Cardiac muscle cell (in vitro differentiated cells and primary cell): ENCODE results near the gene FAM219B. TPM values are rescaled to one million over a fixed set of nuclear protein-coding genes. Genes with fewer than 3 reads are reported as not detected.
"Not testable (repeated sequence)": the region's sequence is repeated elsewhere in the genome, so short reads cannot be mapped to it uniquely, and the experiment has no call there.

ENCODE experiments used
- DNase-seq, 2 donors: peaks; one replicate each; pipeline versions ENCODE4 v3.0.0 to v3.0.0-alpha.2; 2010 to 2017; ENCODE audit warnings: low read depth in 1 of 2, low spot score in 1 of 2
- H3K27ac ChIP-seq: fragments of 200-600 bp; sonication (generic); 2 replicates; pipeline ENCODE4 v1.5.1; 2016
- H3K27me3 ChIP-seq: fragments of 200-600 bp; sonication (generic); 2 replicates; pipeline ENCODE4 v1.6.0; 2016; ENCODE audit warnings: control low read depth
- H3K36me3 ChIP-seq: fragments of 200-600 bp; sonication (generic); 2 replicates; pipeline ENCODE4 v1.5.1; 2016; ENCODE audit warnings: control low read depth
- H3K4me1 ChIP-seq: fragments of 200-600 bp; sonication (generic); 2 replicates; pipeline ENCODE4 v1.8.1; 2017; ENCODE audit warnings: low read depth, mild to moderate bottlenecking, mixed run types
- H3K4me3 ChIP-seq: fragments of 200-600 bp; sonication (generic); 2 replicates; pipeline ENCODE4 v1.5.1; 2016; ENCODE audit warnings: mild to moderate bottlenecking
- H3K9me3 ChIP-seq: fragments of 200-600 bp; sonication (generic); 2 replicates; pipeline ENCODE4 v1.5.1; 2017; ENCODE audit warnings: low read depth, mild to moderate bottlenecking, control low read depth
- CTCF ChIP-seq: IDR thresholded peaks from 2 replicates; pipeline ENCODE4 v1.5.1; 2012; ENCODE audit warnings: low read depth, mild to moderate bottlenecking, low read length
- polyA plus RNA-seq: library from polyadenylated mRNA; unstranded; fragments of >200 nt; fragmentation: Nextera tagmentation; extraction: Ambion mirVana; gene quantifications from 2 replicates; pipeline ENCODE4 v1.2.1, GENCODE V29; 2016
- total RNA-seq: library from RNA; depleted of rRNA; stranded (reverse); fragments of >200 nt; gene quantifications from 2 replicates; pipeline ENCODE4 v1.2.3, GENCODE V29; 2016

Gene FAM219B
- total and polyA plus RNA-seq, 2 experiments from 2014 or later = 107 to 168 TPM

GRCh38 chr15:74950078-74950908 is 43.6 kb upstream of the FAM219B start:
- Histone ChIP-seq H3K4me3 (no peak overlapping the region), H3K36me3 (no peaks in the 10 kb centered on the region), H3K27me3 (no peaks in the 10 kb centered on the region), H3K9me3 (no peaks in the 10 kb centered on the region), H3K27ac (no peak overlapping the region), H3K4me1 (peaks cover 15% of the 10 kb centered on the region)
- DNase-seq = peak; percentile 78 to 80
- TF ChIP-seq CTCF = peak; percentile 100

- no peaks in the 10 kb centered on the region for H3K27me3 ChIP-seq
- DNase-seq = peak; percentile 96 to 98
- no peak for TF ChIP-seq CTCF
- peak within 1 kb of the TSS; percentile 96 for H3K27ac ChIP-seq
- no peaks in the 10 kb centered on the region for H3K9me3 ChIP-seq
- peaks cover 3% of the 10 kb centered on the region for H3K4me1 ChIP-seq
- H3K36me3 ChIP-seq = no peaks in the 10 kb centered on the region
- H3K4me3 ChIP-seq = peak within 1 kb of the TSS; percentile 75
These were observed 31.1 kb upstream of the FAM219B start, which contains the start of gene COX5A for GRCh38 chr15:74937590-74938371. TSS of gene COX5A (minus strand) at chr15:74938073. CDS start at chr15:74938014, 59 bp downstream.

- no peaks in the 10 kb centered on the region for H3K9me3 ChIP-seq
- H3K27me3 ChIP-seq = no peaks in the 10 kb centered on the region
- H3K36me3 ChIP-seq = no peaks in the 10 kb centered on the region
- H3K4me1 ChIP-seq = peaks cover 3% of the 10 kb centered on the region
- no peak for TF ChIP-seq CTCF
- DNase-seq = peak in 1 of 2 donors; percentile 70
- peak overlapping the region; percentile 75 for H3K4me3 ChIP-seq
- peak overlapping the region; percentile 96 for H3K27ac ChIP-seq
These were observed 30.6 kb upstream of the FAM219B start for GRCh38 chr15:74937272-74937589.

GRCh38 chr15:74935193-74935592 is 28.5 kb upstream of the FAM219B start:
- not testable (repeated sequence) for H3K4me1 ChIP-seq, H3K27me3 ChIP-seq, H3K36me3 ChIP-seq, H3K27ac ChIP-seq, H3K9me3 ChIP-seq, DNase-seq, H3K4me3 ChIP-seq

GRCh38 chr15:74933573-74933972 is 26.9 kb upstream of the FAM219B start:
- DNase-seq = no peak
- no peak for TF ChIP-seq CTCF
- Histone ChIP-seq H3K9me3 (no peaks in the 10 kb centered on the region), H3K4me1 (peaks cover 3% of the 10 kb centered on the region), H3K36me3 (peaks cover 15% of the 10 kb centered on the region), H3K4me3 (no peak overlapping the region), H3K27me3 (no peaks in the 10 kb centered on the region), H3K27ac (peak overlapping the region; percentile 54)

GRCh38 chr15:74928771-74929198 is 22.1 kb upstream of the FAM219B start:
- H3K9me3 ChIP-seq = no peaks in the 10 kb centered on the region
- peak overlapping the region; percentile 30 for H3K27ac ChIP-seq
- no peaks in the 10 kb centered on the region for H3K27me3 ChIP-seq
- no peak overlapping the region for H3K4me3 ChIP-seq
- DNase-seq = no peak
- TF ChIP-seq CTCF = no peak
- no peaks in the 10 kb centered on the region for H3K4me1 ChIP-seq
- peaks cover 51% of the 10 kb centered on the region for H3K36me3 ChIP-seq
